Loucy (cell line): Measurements from ENCODE around the gene LYPD8.

Experiments
- CTCF ChIP-seq: fragments of 200-600 bp; sonication (generic); conservative IDR thresholded peaks from 2 replicates; pipeline ENCODE4 v1.5.1; 2014; ENCODE audit warnings: mild to moderate bottlenecking, antibody characterized with exemption, low read length
- EZH2phosphoT487 ChIP-seq: fragments of 200-600 bp; IDR thresholded peaks from 2 replicates; pipeline ENCODE4 v1.6.1; 2018; ENCODE audit warnings: antibody characterized with exemption, mild to moderate bottlenecking, moderate library complexity, borderline replicate concordance

DNA sequence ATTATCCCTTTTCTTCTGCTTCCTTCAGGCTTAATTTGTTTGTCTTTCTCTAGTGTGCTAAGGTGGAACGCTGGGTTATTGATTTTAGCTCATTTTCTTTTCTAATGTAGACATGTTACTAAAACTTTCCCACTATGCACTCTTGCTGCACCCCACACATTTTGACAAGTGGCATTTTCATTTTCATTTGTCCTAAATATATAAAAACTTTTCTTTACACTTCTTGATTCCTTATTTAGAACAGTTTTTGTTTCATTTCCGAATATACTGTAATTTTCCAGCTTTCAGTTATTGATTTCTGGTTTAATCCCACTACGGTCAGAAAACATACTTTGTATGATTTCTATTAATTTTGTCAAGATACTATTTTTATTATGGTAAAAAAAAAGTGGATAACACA, 44.9 kb upstream of the LYPD8 start:
- TF ChIP-seq CTCF (no peak), EZH2phosphoT487 (no peak)
